ENCODE results near the gene EHBP1L1.

DNA sequence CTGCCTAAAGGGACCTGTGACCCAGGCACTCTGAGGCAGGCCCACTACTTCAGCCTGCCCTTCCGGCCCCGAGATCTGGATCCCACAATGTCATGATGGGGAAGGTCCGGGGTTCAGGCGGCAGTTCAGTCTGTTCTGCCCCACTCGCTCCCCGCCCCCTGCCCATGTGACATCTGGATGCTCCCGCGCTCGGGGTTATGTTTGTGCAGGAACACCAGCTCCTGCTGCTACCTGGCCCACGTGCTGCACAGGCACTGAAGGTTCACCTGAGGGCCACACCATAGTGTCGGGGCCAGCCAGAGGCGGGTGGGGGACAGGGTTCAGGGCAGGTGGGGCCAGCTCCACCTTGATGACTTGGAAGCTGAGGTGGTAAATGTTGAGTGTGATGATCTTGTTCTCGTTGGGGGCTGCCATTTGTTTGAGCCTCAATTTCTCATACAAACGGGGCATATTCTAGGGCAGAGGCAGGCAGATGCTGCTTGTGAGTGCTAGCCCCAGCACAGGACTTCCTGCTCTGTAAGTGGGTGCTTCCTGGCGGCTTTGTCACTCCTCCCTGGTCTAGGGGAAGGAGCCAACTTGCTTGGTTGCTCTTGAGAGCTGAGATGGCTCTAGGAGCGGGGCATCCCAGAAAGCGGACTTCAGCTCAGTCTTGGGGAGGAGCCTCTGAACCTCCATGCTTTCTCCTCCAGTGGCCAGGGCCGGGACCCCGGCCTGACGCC, 57.7 kb downstream of the EHBP1L1 start:
- TF ChIP-seq, protein P1, sequence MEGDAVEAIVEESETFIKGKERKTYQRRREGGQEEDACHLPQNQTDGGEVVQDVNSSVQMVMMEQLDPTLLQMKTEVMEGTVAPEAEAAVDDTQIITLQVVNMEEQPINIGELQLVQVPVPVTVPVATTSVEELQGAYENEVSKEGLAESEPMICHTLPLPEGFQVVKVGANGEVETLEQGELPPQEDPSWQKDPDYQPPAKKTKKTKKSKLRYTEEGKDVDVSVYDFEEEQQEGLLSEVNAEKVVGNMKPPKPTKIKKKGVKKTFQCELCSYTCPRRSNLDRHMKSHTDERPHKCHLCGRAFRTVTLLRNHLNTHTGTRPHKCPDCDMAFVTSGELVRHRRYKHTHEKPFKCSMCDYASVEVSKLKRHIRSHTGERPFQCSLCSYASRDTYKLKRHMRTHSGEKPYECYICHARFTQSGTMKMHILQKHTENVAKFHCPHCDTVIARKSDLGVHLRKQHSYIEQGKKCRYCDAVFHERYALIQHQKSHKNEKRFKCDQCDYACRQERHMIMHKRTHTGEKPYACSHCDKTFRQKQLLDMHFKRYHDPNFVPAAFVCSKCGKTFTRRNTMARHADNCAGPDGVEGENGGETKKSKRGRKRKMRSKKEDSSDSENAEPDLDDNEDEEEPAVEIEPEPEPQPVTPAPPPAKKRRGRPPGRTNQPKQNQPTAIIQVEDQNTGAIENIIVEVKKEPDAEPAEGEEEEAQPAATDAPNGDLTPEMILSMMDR (IDR thresholded peaks at IDR 0.05; ENCODE audit: borderline replicate concordance, extremely low read depth, low read length, poor library complexity, severe bottlenecking) = no peak
- no peak for TF ChIP-seq EZH2 (IDR thresholded peaks at IDR 0.05; ENCODE audit: borderline replicate concordance, low read depth, low read length, severe bottlenecking)

Data from DND-41 (cell line).